HG02623 (cell line): ENCODE results near the gene SCARF2.
"Not testable (repeated sequence)": the region's sequence is repeated elsewhere in the genome, so short reads cannot be mapped to it uniquely, and the experiment has no call there.

Experiments
- ATAC-seq: cut with Tn5 transposase; IDR thresholded peaks from one replicate; pipeline ENCODE4 v1.9.1; 2021; ENCODE audit warnings: moderate library complexity; ENCODE audit not compliant: unreplicated experiment

The SCARF2 gene

GRCh38 chr22:20428496-20429253 lies 8.9 kb downstream of the SCARF2 start:
- ATAC-seq: no peak

- ATAC-seq: no peak
These were observed 9.6 kb downstream of the SCARF2 start for GRCh38 chr22:20427945-20428417.

- no peak for ATAC-seq
These were observed 10.3 kb downstream of the SCARF2 start for GRCh38 chr22:20427104-20427944.

- ATAC-seq: no peak
These were observed 11.4 kb downstream of the SCARF2 start for GRCh38 chr22:20426259-20426615.

- ATAC-seq: no peak
These were observed 11.9 kb downstream of the SCARF2 start for GRCh38 chr22:20425566-20426258.

GRCh38 chr22:20424932-20425565 lies 12.6 kb downstream of the SCARF2 start:
- ATAC-seq: no peak

GRCh38 chr22:20424568-20424931 lies 13.1 kb downstream of the SCARF2 start:
- no peak for ATAC-seq

GRCh38 chr22:20423906-20424551 lies 13.6 kb downstream of the SCARF2 start:
- no peak for ATAC-seq

- ATAC-seq: no peak
These were observed 14.4 kb downstream of the SCARF2 start for GRCh38 chr22:20423008-20423905.

GRCh38 chr22:20422271-20423007 lies 15.2 kb downstream of the SCARF2 start:
- no peak for ATAC-seq

- no peak for ATAC-seq
These were observed 16.1 kb downstream of the SCARF2 start for GRCh38 chr22:20421507-20421874.

GRCh38 chr22:20420157-20420842 lies 17.3 kb downstream of the SCARF2 start:
- no peak for ATAC-seq

- no peak for ATAC-seq
These were observed 18.0 kb downstream of the SCARF2 start for GRCh38 chr22:20419664-20419951.

GRCh38 chr22:20418211-20418788 lies 19.3 kb downstream of the SCARF2 start:
- ATAC-seq: no peak

GRCh38 chr22:20415699-20416098 lies 21.9 kb downstream of the SCARF2 start:
- not testable (repeated sequence) for ATAC-seq

GRCh38 chr22:20415241-20415640 lies 22.4 kb downstream of the SCARF2 start:
- not testable (repeated sequence) for ATAC-seq

- no peak for ATAC-seq
These were observed 23.2 kb downstream of the SCARF2 start for GRCh38 chr22:20414450-20414849.

- no peak for ATAC-seq
These were observed 23.6 kb downstream of the SCARF2 start for GRCh38 chr22:20414059-20414440.
